ENCODE results near the gene CWC27.

CWC27 gene

DNA sequence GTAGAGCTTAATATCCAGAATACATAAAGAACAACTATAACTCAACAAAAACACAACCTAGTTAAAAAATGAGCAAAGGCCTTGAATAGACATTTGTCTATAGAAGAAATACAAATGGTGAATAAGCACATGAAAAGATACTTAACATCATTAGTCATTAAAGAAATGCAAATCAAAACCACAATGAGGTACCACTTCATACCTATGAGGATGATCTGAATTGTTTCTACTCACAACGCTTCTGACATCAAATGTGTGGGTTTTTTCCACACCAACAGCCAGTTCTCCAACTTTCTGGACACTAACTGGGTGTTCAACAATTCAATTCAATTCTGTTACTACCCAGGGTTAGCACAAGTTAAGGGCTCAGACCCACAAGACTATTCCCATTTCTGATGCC lies 22.3 kb upstream of the CWC27 start:
- DNase-seq (ENCODE audit: low read depth in 1 of 2, low spot score in 1 of 2): no peak
- H3K27ac ChIP-seq (replicated peaks): no peak overlapping the region
- no peaks in the 10 kb centered on the region for H3K27me3 ChIP-seq (ENCODE audit: insufficient read depth, poor library complexity, severe bottlenecking)
- no peak overlapping the region for H3K4me3 ChIP-seq (replicated peaks; ENCODE audit: insufficient read depth, low read length)
- TF ChIP-seq POLR2AphosphoS5 (IDR thresholded peaks at IDR 0.05; ENCODE audit: low read depth) (no peak), CTCF (IDR thresholded peaks at IDR 0.05; ENCODE audit: insufficient read depth, low read length) (no peak), SPI1 (IDR thresholded peaks at IDR 0.05; ENCODE audit: borderline replicate concordance, low read depth) (no peak), GABPA (IDR thresholded peaks at IDR 0.05; ENCODE audit: low read depth) (no peak)
- TF ChIP-seq, protein P1, sequence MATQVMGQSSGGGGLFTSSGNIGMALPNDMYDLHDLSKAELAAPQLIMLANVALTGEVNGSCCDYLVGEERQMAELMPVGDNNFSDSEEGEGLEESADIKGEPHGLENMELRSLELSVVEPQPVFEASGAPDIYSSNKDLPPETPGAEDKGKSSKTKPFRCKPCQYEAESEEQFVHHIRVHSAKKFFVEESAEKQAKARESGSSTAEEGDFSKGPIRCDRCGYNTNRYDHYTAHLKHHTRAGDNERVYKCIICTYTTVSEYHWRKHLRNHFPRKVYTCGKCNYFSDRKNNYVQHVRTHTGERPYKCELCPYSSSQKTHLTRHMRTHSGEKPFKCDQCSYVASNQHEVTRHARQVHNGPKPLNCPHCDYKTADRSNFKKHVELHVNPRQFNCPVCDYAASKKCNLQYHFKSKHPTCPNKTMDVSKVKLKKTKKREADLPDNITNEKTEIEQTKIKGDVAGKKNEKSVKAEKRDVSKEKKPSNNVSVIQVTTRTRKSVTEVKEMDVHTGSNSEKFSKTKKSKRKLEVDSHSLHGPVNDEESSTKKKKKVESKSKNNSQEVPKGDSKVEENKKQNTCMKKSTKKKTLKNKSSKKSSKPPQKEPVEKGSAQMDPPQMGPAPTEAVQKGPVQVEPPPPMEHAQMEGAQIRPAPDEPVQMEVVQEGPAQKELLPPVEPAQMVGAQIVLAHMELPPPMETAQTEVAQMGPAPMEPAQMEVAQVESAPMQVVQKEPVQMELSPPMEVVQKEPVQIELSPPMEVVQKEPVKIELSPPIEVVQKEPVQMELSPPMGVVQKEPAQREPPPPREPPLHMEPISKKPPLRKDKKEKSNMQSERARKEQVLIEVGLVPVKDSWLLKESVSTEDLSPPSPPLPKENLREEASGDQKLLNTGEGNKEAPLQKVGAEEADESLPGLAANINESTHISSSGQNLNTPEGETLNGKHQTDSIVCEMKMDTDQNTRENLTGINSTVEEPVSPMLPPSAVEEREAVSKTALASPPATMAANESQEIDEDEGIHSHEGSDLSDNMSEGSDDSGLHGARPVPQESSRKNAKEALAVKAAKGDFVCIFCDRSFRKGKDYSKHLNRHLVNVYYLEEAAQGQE (IDR thresholded peaks at IDR 0.05; ENCODE audit: insufficient replicate concordance, low read depth): no peak

DNA sequence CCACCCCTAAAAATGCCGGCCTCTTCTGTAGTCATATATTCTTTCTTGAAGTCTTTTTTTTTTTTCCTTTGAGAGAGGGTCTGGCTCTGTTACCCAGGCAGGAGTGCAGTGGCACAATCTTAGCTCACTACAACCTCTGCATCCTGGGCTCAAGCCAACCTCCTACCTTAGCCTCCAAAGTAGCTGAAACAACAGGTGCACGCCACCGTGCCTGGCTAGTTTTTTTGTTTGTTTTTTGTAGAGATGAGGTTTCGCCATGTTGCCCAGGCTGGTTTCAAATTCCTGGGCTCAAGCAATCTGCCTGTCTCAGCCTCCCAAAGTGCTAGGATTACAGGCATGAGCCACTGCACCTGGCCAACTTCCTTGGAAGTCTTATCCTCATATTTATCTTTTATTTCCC lies 19.3 kb upstream of the CWC27 start:
- Histone ChIP-seq H3K27ac (replicated peaks) (no peak overlapping the region), H3K27me3 (ENCODE audit: insufficient read depth, poor library complexity, severe bottlenecking) (no peaks in the 10 kb centered on the region), H3K4me3 (replicated peaks; ENCODE audit: insufficient read depth, low read length) (no peak overlapping the region)
- no peak for DNase-seq (ENCODE audit: low read depth in 1 of 2, low spot score in 1 of 2)
- TF ChIP-seq, protein P1 (IDR thresholded peaks at IDR 0.05; ENCODE audit: insufficient replicate concordance, low read depth): no peak
- no peak for TF ChIP-seq POLR2AphosphoS5 (IDR thresholded peaks at IDR 0.05; ENCODE audit: low read depth)
- TF ChIP-seq SPI1 (IDR thresholded peaks at IDR 0.05; ENCODE audit: borderline replicate concordance, low read depth): no peak
- TF ChIP-seq CTCF (IDR thresholded peaks at IDR 0.05; ENCODE audit: insufficient read depth, low read length): no peak
- TF ChIP-seq GABPA (IDR thresholded peaks at IDR 0.05; ENCODE audit: low read depth): no peak

DNA sequence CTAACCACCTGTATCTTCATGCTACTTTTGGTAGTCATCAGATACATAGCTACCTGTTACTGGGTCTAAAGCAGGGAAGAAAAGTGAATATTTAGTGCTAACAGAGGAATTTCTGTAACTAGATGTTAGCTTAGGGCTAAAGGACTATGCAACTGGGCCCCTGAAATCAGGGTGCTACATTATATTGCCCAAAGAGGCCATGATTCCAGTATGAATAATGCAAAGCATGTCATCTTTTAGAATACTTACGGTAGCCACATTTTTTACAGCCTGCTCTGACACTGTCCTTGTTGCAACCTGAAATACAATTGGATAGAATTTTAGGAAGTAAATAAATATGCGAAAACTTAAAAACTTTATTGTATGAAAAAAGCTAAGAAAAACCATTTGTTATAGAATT lies 14.7 kb upstream of the CWC27 start:
- H3K4me3 ChIP-seq (replicated peaks; ENCODE audit: insufficient read depth, low read length): no peak overlapping the region
- H3K27ac ChIP-seq (replicated peaks): no peak overlapping the region

More for the DNA sequence above, 14.7 kb upstream of the CWC27 start:
- DNase-seq (ENCODE audit: low read depth in 1 of 2, low spot score in 1 of 2): no peak
- TF ChIP-seq SPI1 (IDR thresholded peaks at IDR 0.05; ENCODE audit: borderline replicate concordance, low read depth) (no peak), POLR2AphosphoS5 (IDR thresholded peaks at IDR 0.05; ENCODE audit: low read depth) (no peak), CTCF (IDR thresholded peaks at IDR 0.05; ENCODE audit: insufficient read depth, low read length) (no peak)
- no peaks in the 10 kb centered on the region for H3K27me3 ChIP-seq (ENCODE audit: insufficient read depth, poor library complexity, severe bottlenecking)
